ENCODE measurements around the gene SHPK. TPM values are rescaled to one million over a fixed set of nuclear protein-coding genes. Genes with fewer than 3 reads are reported as not detected.

SHPK gene
- total RNA-seq, 5 donors from 2014 or later (not counting 1 experiment from before 2014, with no cell fraction given) = 6.4 to 12.3 (median 10.5) TPM

- Histone ChIP-seq H3K27ac (ENCODE audit: low read length) (no peak overlapping the region), H3K4me3 (ENCODE audit: control insufficient read depth in 1 of 2, extremely low read depth in 1 of 2, low read length in 1 of 2) (no peak overlapping the region), H3K9me3 (no peaks in the 10 kb centered on the region), H3K4me1 (ENCODE audit: control insufficient read depth in 1 of 2, extremely low read depth in 1 of 2, insufficient read depth in 2 of 2, low read length in 2 of 2) (peaks cover 0 to 19% of the 10 kb centered on the region in 2 experiments), H3K27me3 (replicated peaks in 1 of 2; ENCODE audit: control insufficient read depth in 2 of 2, extremely low read depth in 1 of 2, insufficient read depth in 2 of 2, low read length in 1 of 2) (no peaks in the 10 kb centered on the region), H3K36me3 (ENCODE audit: control insufficient read depth in 2 of 2, extremely low read depth in 1 of 2, insufficient read depth in 1 of 2, low read length in 1 of 2) (peaks cover 13 to 15% of the 10 kb centered on the region in 2 donors)
- H3K36me3 Mint-ChIP-seq = peaks cover 4% of the 10 kb centered on the region
- 65% methylated on average over 20 of the region's 20 CpGs for WGBS (ENCODE audit: insufficient coverage)
- ChIA-PET POLR2A (no interaction called here), CTCF (interaction anchor here in 1 of 2 donors (0.6 kb wide), 2 partner anchors 208 to 685 kb away, joined by 3 to 4 read pairs; no protein-coding TSS in a partner anchor)
- H3K4me1 Mint-ChIP-seq = peaks cover 12 to 19% (median 17%) of the 10 kb centered on the region in 3 donors
- H3K4me3 Mint-ChIP-seq = no peak overlapping the region
- DNase-seq (no peak), ATAC-seq (replicated peaks in 1 of 4) (no peak)
- H3K9me3 Mint-ChIP-seq = no peaks in the 10 kb centered on the region
- H3K27ac Mint-ChIP-seq = no peak overlapping the region
- no peaks in the 10 kb centered on the region for H3K27me3 Mint-ChIP-seq
Measured at GRCh38 chr17:3679531-3680126, 43.6 kb upstream of the SHPK start.

GRCh38 chr17:3678821-3679530, 42.9 kb upstream of the SHPK start:
- H3K4me3 ChIP-seq (ENCODE audit: control insufficient read depth in 1 of 2, extremely low read depth in 1 of 2, low read length in 1 of 2) = no peak overlapping the region
- CTCF ChIA-PET = no interaction called here
- peak overlapping the region in 1 of 2 donors; percentile 34 for H3K27ac Mint-ChIP-seq
- H3K36me3 Mint-ChIP-seq = peaks cover 4% of the 10 kb centered on the region
- DNase-seq = no peak
- no peaks in the 10 kb centered on the region for H3K9me3 ChIP-seq
- ATAC-seq (replicated peaks in 1 of 4) = no peak
- POLR2A ChIA-PET = no interaction called here
- peaks cover 0 to 19% of the 10 kb centered on the region in 2 experiments for H3K4me1 ChIP-seq (ENCODE audit: control insufficient read depth in 1 of 2, extremely low read depth in 1 of 2, insufficient read depth in 2 of 2, low read length in 2 of 2)
- WGBS (ENCODE audit: insufficient coverage) = 93% methylated on average over 17 of the region's 27 CpGs
- H3K9me3 Mint-ChIP-seq = no peaks in the 10 kb centered on the region
- H3K4me3 Mint-ChIP-seq = no peak overlapping the region
- peaks cover 12 to 19% (median 17%) of the 10 kb centered on the region in 3 donors for H3K4me1 Mint-ChIP-seq
- no peaks in the 10 kb centered on the region for H3K27me3 Mint-ChIP-seq
- H3K36me3 ChIP-seq (ENCODE audit: control insufficient read depth in 2 of 2, extremely low read depth in 1 of 2, insufficient read depth in 1 of 2, low read length in 1 of 2) = peaks cover 13% of the 10 kb centered on the region in 2 donors
- no peak overlapping the region for H3K27ac ChIP-seq (ENCODE audit: low read length)
- H3K27me3 ChIP-seq (replicated peaks in 1 of 2; ENCODE audit: control insufficient read depth in 2 of 2, extremely low read depth in 1 of 2, insufficient read depth in 2 of 2, low read length in 1 of 2) = no peaks in the 10 kb centered on the region

- Mint-ChIP-seq H3K27me3 (no peaks in the 10 kb centered on the region), H3K9me3 (no peaks in the 10 kb centered on the region), H3K27ac (peak overlapping the region in 1 of 2 donors; percentile 34), H3K36me3 (peaks cover 4% of the 10 kb centered on the region), H3K4me3 (no peak overlapping the region), H3K4me1 (peaks cover 10 to 18% (median 16%) of the 10 kb centered on the region in 3 donors)
- no peak for DNase-seq
- ChIA-PET POLR2A (no interaction called here), CTCF (no interaction called here)
- no peak overlapping the region for H3K4me3 ChIP-seq (ENCODE audit: control insufficient read depth in 1 of 2, extremely low read depth in 1 of 2, low read length in 1 of 2)
- WGBS (ENCODE audit: insufficient coverage) = 87% methylated on average over 15 of the region's 16 CpGs
- H3K4me1 ChIP-seq (ENCODE audit: control insufficient read depth in 1 of 2, extremely low read depth in 1 of 2, insufficient read depth in 2 of 2, low read length in 2 of 2) = peaks cover 0 to 17% of the 10 kb centered on the region in 2 experiments
- H3K27me3 ChIP-seq (replicated peaks in 1 of 2; ENCODE audit: control insufficient read depth in 2 of 2, extremely low read depth in 1 of 2, insufficient read depth in 2 of 2, low read length in 1 of 2) = no peaks in the 10 kb centered on the region
- H3K9me3 ChIP-seq = no peaks in the 10 kb centered on the region
- no peak for ATAC-seq (replicated peaks in 1 of 4)
- H3K36me3 ChIP-seq (ENCODE audit: control insufficient read depth in 2 of 2, extremely low read depth in 1 of 2, insufficient read depth in 1 of 2, low read length in 1 of 2) = peaks cover 12 to 13% of the 10 kb centered on the region in 2 donors
- H3K27ac ChIP-seq (ENCODE audit: low read length) = no peak overlapping the region
Measured at GRCh38 chr17:3678095-3678820, 42.2 kb upstream of the SHPK start.

GRCh38 chr17:3675886-3676285, 39.8 kb upstream of the SHPK start:
- Mint-ChIP-seq H3K4me3 (no peak overlapping the region), H3K4me1 (peaks cover 0 to 8% (median 6%) of the 10 kb centered on the region in 3 donors), H3K9me3 (no peaks in the 10 kb centered on the region), H3K27ac (peak overlapping the region; percentile 39 to 70), H3K36me3 (peaks cover 4% of the 10 kb centered on the region), H3K27me3 (no peaks in the 10 kb centered on the region)
- peaks cover 12 to 21% of the 10 kb centered on the region in 2 donors for H3K36me3 ChIP-seq (ENCODE audit: control insufficient read depth in 2 of 2, extremely low read depth in 1 of 2, insufficient read depth in 1 of 2, low read length in 1 of 2)
- 97% methylated on average over 4 of the region's 11 CpGs for WGBS (ENCODE audit: insufficient coverage)
- ChIA-PET CTCF (interaction anchor here (0.5 to 0.7 kb wide), 3 partner anchors 39 to 400 kb away, joined by 3 to 7 read pairs (median 4); partner anchors contain the start of gene CTNS (in 1 of the 2)), POLR2A (no interaction called here)
- no peaks in the 10 kb centered on the region for H3K9me3 ChIP-seq
- DNase-seq (no peak), ATAC-seq (replicated peaks in 1 of 4) (no peak)
- peaks cover 0 to 5% of the 10 kb centered on the region in 2 experiments for H3K4me1 ChIP-seq (ENCODE audit: control insufficient read depth in 1 of 2, extremely low read depth in 1 of 2, insufficient read depth in 2 of 2, low read length in 2 of 2)
- no peaks in the 10 kb centered on the region for H3K27me3 ChIP-seq (replicated peaks in 1 of 2; ENCODE audit: control insufficient read depth in 2 of 2, extremely low read depth in 1 of 2, insufficient read depth in 2 of 2, low read length in 1 of 2)
- no peak overlapping the region for H3K27ac ChIP-seq (ENCODE audit: low read length)
- no peak overlapping the region for H3K4me3 ChIP-seq (ENCODE audit: control insufficient read depth in 1 of 2, extremely low read depth in 1 of 2, low read length in 1 of 2)

GRCh38 chr17:3672571-3672970, 36.5 kb upstream of the SHPK start:
- Mint-ChIP-seq H3K4me1 (peaks cover 14 to 25% (median 21%) of the 10 kb centered on the region in 3 donors), H3K27me3 (no peaks in the 10 kb centered on the region), H3K27ac (no peak overlapping the region), H3K9me3 (no peaks in the 10 kb centered on the region), H3K36me3 (peaks cover 4% of the 10 kb centered on the region), H3K4me3 (no peak overlapping the region)
- DNase-seq = no peak
- CTCF ChIA-PET = no interaction called here
- Histone ChIP-seq H3K36me3 (ENCODE audit: control insufficient read depth in 2 of 2, extremely low read depth in 1 of 2, insufficient read depth in 1 of 2, low read length in 1 of 2) (peaks cover 3 to 15% of the 10 kb centered on the region in 2 donors), H3K27me3 (replicated peaks in 1 of 2; ENCODE audit: control insufficient read depth in 2 of 2, extremely low read depth in 1 of 2, insufficient read depth in 2 of 2, low read length in 1 of 2) (no peaks in the 10 kb centered on the region), H3K4me3 (ENCODE audit: control insufficient read depth in 1 of 2, extremely low read depth in 1 of 2, low read length in 1 of 2) (no peak overlapping the region), H3K27ac (ENCODE audit: low read length) (no peak overlapping the region), H3K9me3 (no peaks in the 10 kb centered on the region), H3K4me1 (ENCODE audit: control insufficient read depth in 1 of 2, extremely low read depth in 1 of 2, insufficient read depth in 2 of 2, low read length in 2 of 2) (peaks cover 7 to 25% of the 10 kb centered on the region in 2 experiments)
- POLR2A ChIA-PET = no interaction called here
- WGBS (ENCODE audit: insufficient coverage) = 100% methylated on average over 1 of the region's 4 CpGs
- ATAC-seq (replicated peaks in 1 of 4) = no peak

GRCh38 chr17:3669548-3669947, 33.5 kb upstream of the SHPK start:
- Mint-ChIP-seq H3K4me1 (peaks cover 20 to 42% (median 32%) of the 10 kb centered on the region in 3 donors), H3K27me3 (no peaks in the 10 kb centered on the region), H3K9me3 (no peaks in the 10 kb centered on the region), H3K36me3 (peaks cover 3% of the 10 kb centered on the region), H3K27ac (peak overlapping the region; percentile 76 to 84), H3K4me3 (peak overlapping the region; percentile 88 to 92 (median 91))
- ChIA-PET CTCF (no interaction called here), POLR2A (no interaction called here)
- ATAC-seq (replicated peaks in 1 of 4) = no peak
- Histone ChIP-seq H3K27me3 (replicated peaks in 1 of 2; ENCODE audit: control insufficient read depth in 2 of 2, extremely low read depth in 1 of 2, insufficient read depth in 2 of 2, low read length in 1 of 2) (no peaks in the 10 kb centered on the region), H3K4me1 (ENCODE audit: control insufficient read depth in 1 of 2, extremely low read depth in 1 of 2, insufficient read depth in 2 of 2, low read length in 2 of 2) (peaks cover 7 to 29% of the 10 kb centered on the region in 2 experiments), H3K36me3 (ENCODE audit: control insufficient read depth in 2 of 2, extremely low read depth in 1 of 2, insufficient read depth in 1 of 2, low read length in 1 of 2) (peaks cover 0 to 13% of the 10 kb centered on the region in 2 donors), H3K27ac (ENCODE audit: low read length) (no peak overlapping the region), H3K9me3 (no peaks in the 10 kb centered on the region), H3K4me3 (ENCODE audit: control insufficient read depth in 1 of 2, extremely low read depth in 1 of 2, low read length in 1 of 2) (peak overlapping the region; percentile 80 to 100)
- no peak for DNase-seq
- 60% methylated on average over 5 of the region's 12 CpGs for WGBS (ENCODE audit: insufficient coverage)
